Suppressor macrophage treated with lipopolysaccharide for 1 hour (primary cell): ENCODE data around the gene COLGALT1.

ENCODE experiments used
- DNase-seq, 3 donors: peaks; one replicate each; pipeline ENCODE4 v3.0.0-alpha.2; 2020 to 2022

The COLGALT1 gene

GRCh38 chr19:17625043-17625442 is 69.6 kb downstream of the COLGALT1 start:
- DNase-seq = no peak

DNA sequence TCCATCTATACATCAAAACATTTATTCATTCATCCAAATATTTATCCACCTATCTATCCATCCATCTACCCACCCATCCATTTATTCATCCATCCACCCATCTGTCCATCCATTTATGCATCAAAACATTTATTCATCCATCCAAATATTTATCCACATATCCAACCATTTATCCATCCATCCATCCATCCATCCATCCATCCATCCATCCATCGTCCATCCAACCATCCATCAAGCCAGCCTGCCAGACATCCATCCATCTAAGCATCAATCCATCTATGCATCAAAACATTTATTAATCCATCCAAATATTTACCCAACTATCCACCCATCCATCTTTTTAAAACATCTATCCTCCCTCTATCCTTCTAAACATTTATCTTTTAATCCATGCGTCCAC is 70.5 kb downstream of the COLGALT1 start:
- no peak for DNase-seq

GRCh38 chr19:17626456-17627015 is 71.1 kb downstream of the COLGALT1 start:
- peak in 1 of 3 donors; percentile 17 for DNase-seq

GRCh38 chr19:17627161-17627560 is 71.7 kb downstream of the COLGALT1 start:
- no peak for DNase-seq

- DNase-seq = peak in 1 of 3 donors; percentile 12
These were observed 72.5 kb downstream of the COLGALT1 start for GRCh38 chr19:17627921-17628320.

DNA sequence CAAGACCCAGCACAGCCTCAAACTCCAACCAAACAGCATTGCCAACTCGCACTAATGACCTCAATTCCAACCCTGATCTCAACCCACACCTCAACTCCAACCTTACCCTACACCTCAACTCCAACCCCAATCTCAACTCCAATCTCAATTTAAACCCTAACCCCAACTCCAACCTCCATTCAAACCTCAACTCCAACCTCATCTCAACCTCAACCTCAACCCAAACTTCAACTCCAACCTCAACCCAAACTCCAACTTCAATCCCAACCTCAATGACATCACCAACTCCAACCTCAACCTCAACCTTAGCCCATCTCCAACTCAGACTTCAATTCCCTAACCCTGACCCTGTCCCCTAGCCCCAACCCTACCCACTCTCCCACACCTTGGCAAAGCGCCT is 74.3 kb downstream of the COLGALT1 start:
- no peak for DNase-seq

GRCh38 chr19:17632577-17632976 is 77.1 kb downstream of the COLGALT1 start:
- DNase-seq = no peak
